Urinary bladder (tissue), 4 donors: ENCODE measurements around the gene PEX7. TPM values are rescaled to one million over a fixed set of nuclear protein-coding genes. Genes with fewer than 3 reads are reported as not detected.
A peak's percentile ranks its signal among the peaks of the same experiment; 100 is the strongest.
"Not testable (repeated sequence)": the region's sequence is repeated elsewhere in the genome, so short reads cannot be mapped to it uniquely, and the experiment has no call there.

ENCODE experiments used
- DNase-seq: peaks from one replicate; pipeline ENCODE4 v3.0.0-alpha.2; 2015; ENCODE audit errors: extremely low spot score
- H3K27ac ChIP-seq: one replicate; pipeline ENCODE4 v1.5.1; 2013; ENCODE audit warnings: low read depth, mild to moderate bottlenecking, moderate library complexity
- H3K36me3 ChIP-seq: one replicate; pipeline ENCODE4 v1.6.1; 2013; ENCODE audit warnings: mild to moderate bottlenecking, moderate library complexity; ENCODE audit not compliant: insufficient read depth
- H3K4me1 ChIP-seq: one replicate; pipeline ENCODE4 v1.6.1; 2013; ENCODE audit warnings: mild to moderate bottlenecking, moderate library complexity; ENCODE audit not compliant: insufficient read depth
- H3K4me3 ChIP-seq: one replicate; pipeline ENCODE4 v1.5.1; 2013; ENCODE audit warnings: low read depth, low read length
- WGBS: extraction: QIAGEN DNeasy Blood & Tissue Kit; methylation state at CpG from one replicate; pipeline ENCODE4 v1.1.7; 2013; 5-methylcytosine and 5-hydroxymethylcytosine counted together
- polyA plus RNA-seq: library from polyadenylated mRNA; stranded (reverse); fragments of 200-250 nt; gene quantifications from one replicate; pipeline ENCODE4 v1.2.3, GENCODE V29; 2013
- total RNA-seq: library from RNA; depleted of rRNA; stranded (reverse); fragments of >200 nt; gene quantifications from one replicate; pipeline ENCODE4 v1.2.3, GENCODE V29; 2014
- donor health status: healthy with polysubstance abuse.
- donor health status: healthy.

PEX7 gene
- total and polyA plus RNA-seq, 2 donors = 8.6 to 9.2 TPM

- WGBS = 83% methylated on average over 8 of the region's 8 CpGs
- peaks cover 4% of the 10 kb centered on the region for H3K4me1 ChIP-seq
- no peak overlapping the region for H3K27ac ChIP-seq
- H3K36me3 ChIP-seq = no peaks in the 10 kb centered on the region
- no peak overlapping the region for H3K4me3 ChIP-seq
- no peak for DNase-seq
Observed at GRCh38 chr6:136784271-136784664, 38.1 kb upstream of the PEX7 start.

GRCh38 chr6:136784910-136785746 lies 37.3 kb upstream of the PEX7 start:
- Histone ChIP-seq H3K4me1 (peaks cover 5% of the 10 kb centered on the region), H3K27ac (no peak overlapping the region), H3K4me3 (no peak overlapping the region), H3K36me3 (no peaks in the 10 kb centered on the region)
- no peak for DNase-seq
- WGBS = 76% methylated on average over 10 of the region's 10 CpGs

GRCh38 chr6:136786658-136787057 lies 35.7 kb upstream of the PEX7 start:
- Histone ChIP-seq H3K36me3 (no peaks in the 10 kb centered on the region), H3K4me3 (no peak overlapping the region), H3K27ac (no peak overlapping the region), H3K4me1 (peaks cover 5% of the 10 kb centered on the region)
- DNase-seq = no peak
- WGBS = 92% methylated on average over 6 of the region's 6 CpGs

GRCh38 chr6:136787726-136788068 lies 34.7 kb upstream of the PEX7 start:
- WGBS = 71% methylated on average over 4 of the region's 4 CpGs
- Histone ChIP-seq H3K4me3 (no peak overlapping the region), H3K36me3 (no peaks in the 10 kb centered on the region), H3K27ac (peak overlapping the region; percentile 80), H3K4me1 (peaks cover 4% of the 10 kb centered on the region)
- no peak for DNase-seq

GRCh38 chr6:136788069-136788902 lies 34.1 kb upstream of the PEX7 start:
- Histone ChIP-seq H3K4me1 (peaks cover 4% of the 10 kb centered on the region), H3K36me3 (no peaks in the 10 kb centered on the region), H3K27ac (no peak overlapping the region), H3K4me3 (no peak overlapping the region)
- DNase-seq = no peak
- WGBS = 82% methylated on average over 7 of the region's 7 CpGs

GRCh38 chr6:136789440-136789839 lies 33.0 kb upstream of the PEX7 start:
- 81% methylated on average over 3 of the region's 3 CpGs for WGBS

GRCh38 chr6:136790411-136791295 lies 31.7 kb upstream of the PEX7 start:
- Histone ChIP-seq H3K27ac (peak overlapping the region; percentile 94), H3K4me3 (peak overlapping the region; percentile 81), H3K36me3 (no peaks in the 10 kb centered on the region), H3K4me1 (peaks cover 4% of the 10 kb centered on the region)
- DNase-seq = no peak
- WGBS = 39% methylated on average over 7 of the region's 7 CpGs

More at GRCh38 chr6:136789440-136789839, 33.0 kb upstream of the PEX7 start:
- H3K4me3 ChIP-seq, DNase-seq, H3K36me3 ChIP-seq, H3K4me1 ChIP-seq: not testable (repeated sequence)
- peak overlapping the region; percentile 54 for H3K27ac ChIP-seq

- H3K4me1 ChIP-seq = peaks cover 3% of the 10 kb centered on the region
- 2% methylated on average over 62 of the region's 62 CpGs for WGBS
- H3K36me3 ChIP-seq = no peaks in the 10 kb centered on the region
- H3K27ac ChIP-seq = peak overlapping the region; percentile 94
- DNase-seq = no peak
- H3K4me3 ChIP-seq = peak overlapping the region; percentile 81
Observed at GRCh38 chr6:136791296-136792094, 30.9 kb upstream of the PEX7 start.

GRCh38 chr6:136792095-136792409 lies 30.3 kb upstream of the PEX7 start:
- Histone ChIP-seq H3K4me3 (peak overlapping the region; percentile 81), H3K36me3 (no peaks in the 10 kb centered on the region), H3K27ac (peak overlapping the region; percentile 94), H3K4me1 (peaks cover 3% of the 10 kb centered on the region)
- under 1% methylated on average over 46 of the region's 46 CpGs for WGBS
- DNase-seq = no peak

- peak; percentile 70 for DNase-seq
- Histone ChIP-seq H3K36me3 (no peaks in the 10 kb centered on the region), H3K4me3 (peak within 1 kb of the TSS; percentile 81), H3K4me1 (peaks cover 3% of the 10 kb centered on the region), H3K27ac (peak within 1 kb of the TSS; percentile 94)
- under 1% methylated on average over 89 of the region's 89 CpGs for WGBS
Observed at GRCh38 chr6:136792410-136793262, 29.8 kb upstream of the PEX7 start, which contains the start of gene MAP3K5. Gene MAP3K5, minus strand, starts transcription at chr6:136792477. Its CDS starts 320 bp downstream, at chr6:136792157.

GRCh38 chr6:136793363-136793762 lies 29.0 kb upstream of the PEX7 start:
- no peaks in the 10 kb centered on the region for H3K36me3 ChIP-seq
- H3K4me3 ChIP-seq = peak overlapping the region; percentile 81
- peaks cover 1% of the 10 kb centered on the region for H3K4me1 ChIP-seq
- no peak for DNase-seq
- peak overlapping the region; percentile 94 for H3K27ac ChIP-seq
- 41% methylated on average over 8 of the region's 8 CpGs for WGBS

- no peak for DNase-seq
- Histone ChIP-seq H3K4me1 (no peaks in the 10 kb centered on the region), H3K36me3 (no peaks in the 10 kb centered on the region), H3K4me3 (no peak overlapping the region), H3K27ac (no peak overlapping the region)
- 93% methylated on average over 2 of the region's 2 CpGs for WGBS
Observed at GRCh38 chr6:136795386-136795785, 27.0 kb upstream of the PEX7 start.
